HCT116 (cell line): Measurements from ENCODE around the gene CHAC1. TPM values are rescaled to one million over a fixed set of nuclear protein-coding genes. Genes with fewer than 3 reads are reported as not detected.

ENCODE experiments used
- ATAC-seq: fragments of 200-7000 bp; cut with Tn5 transposase; 2 replicates; pipeline ENCODE4 v1.9.1; 2020; ENCODE audit warnings: mild to moderate bottlenecking, moderate library complexity
- BruUV-seq: library from RNA; stranded (reverse); fragments of 400-500 nt; replicated peaks from 2 replicates; lab custom pipeline; 2021; lab: Mats Ljungman, UMichigan
- CTCF ChIA-PET: fragments of 300-600 bp; sonication (Branson Sonifier 250); formaldehyde crosslinking; loops from one replicate; lab custom pipeline; 2021; ENCODE audit warnings: antibody characterized with exemption; lab: Charles Lee
- POLR2A ChIA-PET: fragments of 300-600, 350-600 bp; sonication (Branson Sonifier 250); formaldehyde crosslinking; loops from one replicate; lab custom pipeline; 2021; ENCODE audit warnings: antibody characterized with exemption; lab: Charles Lee
- RAD21 ChIA-PET, 2 experiments: fragments of 300-600 bp; sonication (Branson Sonifier 250); formaldehyde crosslinking; loops; one replicate each; lab custom pipeline; 2023; ENCODE audit warnings: low total read pairs in 2 of 2; ENCODE audit not compliant: uncharacterized antibody in 2 of 2, unreplicated experiment in 2 of 2, low non-redundant PET in 1 of 2; lab: Charles Lee
- DNase-seq: peaks from one replicate; pipeline ENCODE4 v3.0.0-alpha.2; 2010; ENCODE audit warnings: low read depth, low spot score
- H2AFZ ChIP-seq: fragments of 200-600 bp; shearing (Covaris generic), sonication (generic); 2 replicates; pipeline ENCODE4 v1.6.1; 2017; ENCODE audit warnings: low read depth, mixed run types, mixed read lengths, antibody characterized with exemption, low read length; ENCODE audit not compliant: poor library complexity, severe bottlenecking
- H3K27ac ChIP-seq: 2 replicates; pipeline ENCODE4 v1.5.1; 2012; ENCODE audit warnings: low read depth, low read length
- H3K27me3 ChIP-seq: fragments of 200-600 bp; sonication (generic); 2 replicates; pipeline ENCODE4 v1.6.1; 2016; ENCODE audit warnings: mixed run types, low read length, mixed read lengths; ENCODE audit not compliant: insufficient read depth
- H3K36me3 ChIP-seq, 2 experiments: fragments of 200-500 bp in 1 of 2; fragments of 200-600 bp in 1 of 2; sonication (Bioruptor generic) in 1 of 2; sonication (generic) in 1 of 2; 2 replicates each; pipeline versions ENCODE4 v1.5.1 to v1.6.1; 2014 to 2016; ENCODE audit warnings: low read length in 2 of 2, inconsistent platforms in 1 of 2, mixed read lengths in 1 of 2, mixed run types in 1 of 2; ENCODE audit not compliant: insufficient read depth in 2 of 2, control insufficient read depth in 1 of 2
- H3K4me1 ChIP-seq, 2 experiments: fragments of 200-600 bp in 1 of 2; sonication (generic) in 1 of 2; 2 replicates each; pipeline versions ENCODE4 v1.5.1 to v1.6.1; 2012 to 2017; ENCODE audit warnings: low read length in 2 of 2, inconsistent platforms in 1 of 2, mild to moderate bottlenecking in 1 of 2, mixed read lengths in 1 of 2, mixed run types in 1 of 2, moderate library complexity in 1 of 2; ENCODE audit not compliant: insufficient read depth in 2 of 2, control insufficient read depth in 1 of 2
- H3K4me2 ChIP-seq: fragments of 200-600 bp; sonication (generic); 2 replicates; pipeline ENCODE4 v1.6.1; 2017; ENCODE audit warnings: mixed run types, low read length, mixed read lengths
- H3K4me3 ChIP-seq, 2 experiments: fragments of 200-600 bp in 1 of 2; sonication (generic) in 1 of 2; replicated peaks in 1 of 2; 2 replicates each; pipeline ENCODE4 v1.5.1; 2011 to 2016; ENCODE audit warnings: low read length in 2 of 2, control low read depth in 1 of 2, low read depth in 1 of 2, mild to moderate bottlenecking in 1 of 2, mixed read lengths in 1 of 2, mixed run types in 1 of 2
- H3K79me2 ChIP-seq: fragments of 200-600 bp; sonication (generic); 2 replicates; pipeline ENCODE4 v1.6.1; 2017; ENCODE audit warnings: mild to moderate bottlenecking, mixed run types, low read length, moderate library complexity, mixed read lengths; ENCODE audit not compliant: insufficient read depth
- H3K9ac ChIP-seq: fragments of 200-600 bp; sonication (generic); 2 replicates; pipeline ENCODE4 v1.6.1; 2016; ENCODE audit warnings: low read length, mixed read lengths
- H3K9me2 ChIP-seq: fragments of 200-600 bp; sonication (generic), shearing (Covaris generic); 2 replicates; pipeline ENCODE4 v1.6.1; 2017; ENCODE audit warnings: mixed run types, mild to moderate bottlenecking, moderate library complexity; ENCODE audit not compliant: insufficient read depth
- H3K9me3 ChIP-seq, 2 experiments: fragments of 200-500 bp in 1 of 2; fragments of 200-600 bp in 1 of 2; sonication (Bioruptor generic) in 1 of 2; sonication (generic) in 1 of 2; 2 replicates each; pipeline ENCODE4 v1.6.1; 2014 to 2017; ENCODE audit warnings: low read length in 2 of 2, mixed read lengths in 2 of 2, inconsistent platforms in 1 of 2, low read depth in 1 of 2, mild to moderate bottlenecking in 1 of 2, mixed run types in 1 of 2, moderate library complexity in 1 of 2; ENCODE audit not compliant: control insufficient read depth in 1 of 2, insufficient read depth in 1 of 2
- H4K20me1 ChIP-seq: fragments of 200-600 bp; sonication (generic), shearing (Covaris generic); 2 replicates; pipeline ENCODE4 v1.6.1; 2017; ENCODE audit warnings: mixed run types, mild to moderate bottlenecking, moderate library complexity; ENCODE audit not compliant: insufficient read depth
- CBX3 ChIP-seq: IDR thresholded peaks from 2 replicates; pipeline ENCODE4 v1.6.1; 2012; ENCODE audit warnings: low read depth
- EZH2phosphoT487 ChIP-seq: fragments of 200-600 bp; IDR thresholded peaks from 2 replicates; pipeline ENCODE4 v1.6.1; 2018; ENCODE audit warnings: antibody characterized with exemption, borderline replicate concordance
- MAX ChIP-seq: IDR thresholded peaks from 2 replicates; pipeline ENCODE4 v1.6.1; 2012
- POLR2A ChIP-seq: IDR thresholded peaks from 2 replicates; pipeline ENCODE4 v1.7.0; 2011; ENCODE audit warnings: borderline replicate concordance; ENCODE audit not compliant: insufficient read depth, insufficient read length; ENCODE audit errors: extremely low read depth
- POLR2AphosphoS5 ChIP-seq: IDR thresholded peaks from 2 replicates; pipeline ENCODE4 v1.6.1; 2011; ENCODE audit warnings: mild to moderate bottlenecking, low read depth, low read length, moderate library complexity
- SP1 ChIP-seq: IDR thresholded peaks from 2 replicates; pipeline ENCODE4 v1.6.1; 2012; ENCODE audit warnings: low read depth
- SRF ChIP-seq: IDR thresholded peaks from 2 replicates; pipeline ENCODE4 v1.6.1; 2012; ENCODE audit warnings: low read depth
- YY1 ChIP-seq: IDR thresholded peaks from 2 replicates; pipeline ENCODE4 v1.6.1; 2011; ENCODE audit warnings: low read length, low read depth, moderate library complexity, mild to moderate bottlenecking; ENCODE audit not compliant: insufficient replicate concordance; ENCODE audit errors: extremely low read depth
- intact Hi-C: fragments of 100-400 bp; cut with micrococcal nuclease; formaldehyde crosslinking; loops from 2 replicates; pipeline ENCODE4 v1.10.0; 2022
- total RNA-seq: library from RNA; stranded (reverse); gene quantifications from one replicate; pipeline ENCODE4 v1.2.1, GENCODE V29; 2021; ENCODE audit not compliant: unreplicated experiment
- TF ChIP-seq, protein P1 (sequence below): IDR thresholded peaks from 2 replicates; pipeline ENCODE4 v1.6.1; 2011; ENCODE audit warnings: mild to moderate bottlenecking, low read length, moderate library complexity; ENCODE audit not compliant: insufficient replicate concordance; ENCODE audit errors: extremely low read depth
- TF ChIP-seq, protein P2 (sequence below): IDR thresholded peaks from 2 replicates; pipeline ENCODE4 v1.6.1; 2012

The CHAC1 gene
- total RNA-seq, 1 experiment from 2014 or later, result 58.9 TPM

DNA sequence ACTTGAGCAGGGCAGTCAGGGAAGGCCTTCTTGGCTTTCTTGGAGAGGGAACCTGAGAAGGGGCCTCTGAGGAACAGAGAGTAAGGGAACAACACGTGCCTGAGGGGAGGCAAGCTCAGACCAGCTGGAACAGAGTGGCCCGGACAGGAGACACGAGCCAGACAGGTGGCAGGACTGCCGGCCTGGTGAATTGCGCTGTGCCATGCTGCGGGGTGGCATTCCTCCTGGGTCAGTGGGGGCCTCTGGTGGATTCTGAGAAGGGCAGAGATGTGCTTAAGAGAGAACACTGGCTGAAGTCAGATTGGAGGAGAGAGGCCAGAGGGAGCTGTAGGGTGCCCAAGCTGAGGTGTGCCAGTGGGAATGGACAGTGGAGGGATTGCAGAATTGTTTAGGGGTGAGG, 4.9 kb downstream of the CHAC1 start:
- BruUV-seq, result no TSS peak
- no peaks in the 10 kb centered on the region for H3K36me3 ChIP-seq
- POLR2A ChIA-PET, result interaction anchor here (0.6 kb wide), 1 partner anchor 12 kb away, joined by 6 read pairs; no protein-coding TSS in a partner anchor

DNA sequence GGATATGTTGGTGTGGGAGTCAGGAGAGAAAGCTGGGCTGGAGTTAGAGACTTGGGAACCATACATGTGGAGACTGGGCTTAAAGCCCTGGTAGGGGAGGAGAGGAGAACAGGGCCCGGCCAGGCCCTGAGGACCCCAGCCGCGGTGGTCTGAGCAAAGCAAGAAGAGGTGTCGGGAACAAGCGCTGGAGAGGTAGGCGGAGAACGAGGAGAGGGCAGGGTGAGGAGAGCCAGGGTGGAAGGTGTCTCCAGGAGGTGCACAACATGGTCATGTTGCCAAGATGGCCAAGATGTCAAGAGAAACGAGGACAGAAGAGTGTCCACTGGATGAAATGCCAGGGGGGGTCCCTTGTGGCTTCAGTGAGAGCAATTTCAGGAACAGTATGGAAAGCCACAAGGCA, 5.5 kb downstream of the CHAC1 start:
- Histone ChIP-seq H3K4me3 (no peak overlapping the region), H3K79me2 (no peaks in the 10 kb centered on the region), H3K36me3 (no peaks in the 10 kb centered on the region), H3K9me3 (no peaks in the 10 kb centered on the region), H3K27ac (no peak overlapping the region), H2AFZ (no peak overlapping the region), H3K4me1 (peaks cover 14 to 17% of the 10 kb centered on the region in 2 experiments), H3K9ac (no peak overlapping the region), H4K20me1 (no peaks in the 10 kb centered on the region), H3K27me3 (no peaks in the 10 kb centered on the region), H3K4me2 (no peak overlapping the region), H3K9me2 (no peaks in the 10 kb centered on the region)
- no peak for ATAC-seq
- RAD21 ChIA-PET, result no interaction called here
- DNase-seq, result no peak
- TF ChIP-seq SP1 (no peak), YY1 (no peak), CBX3 (no peak), SRF (no peak), POLR2AphosphoS5 (no peak), EZH2phosphoT487 (no peak), MAX (no peak)
- TF ChIP-seq, protein P1, sequence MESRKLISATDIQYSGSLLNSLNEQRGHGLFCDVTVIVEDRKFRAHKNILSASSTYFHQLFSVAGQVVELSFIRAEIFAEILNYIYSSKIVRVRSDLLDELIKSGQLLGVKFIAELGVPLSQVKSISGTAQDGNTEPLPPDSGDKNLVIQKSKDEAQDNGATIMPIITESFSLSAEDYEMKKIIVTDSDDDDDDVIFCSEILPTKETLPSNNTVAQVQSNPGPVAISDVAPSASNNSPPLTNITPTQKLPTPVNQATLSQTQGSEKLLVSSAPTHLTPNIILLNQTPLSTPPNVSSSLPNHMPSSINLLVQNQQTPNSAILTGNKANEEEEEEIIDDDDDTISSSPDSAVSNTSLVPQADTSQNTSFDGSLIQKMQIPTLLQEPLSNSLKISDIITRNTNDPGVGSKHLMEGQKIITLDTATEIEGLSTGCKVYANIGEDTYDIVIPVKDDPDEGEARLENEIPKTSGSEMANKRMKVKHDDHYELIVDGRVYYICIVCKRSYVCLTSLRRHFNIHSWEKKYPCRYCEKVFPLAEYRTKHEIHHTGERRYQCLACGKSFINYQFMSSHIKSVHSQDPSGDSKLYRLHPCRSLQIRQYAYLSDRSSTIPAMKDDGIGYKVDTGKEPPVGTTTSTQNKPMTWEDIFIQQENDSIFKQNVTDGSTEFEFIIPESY, result no peak
- TF ChIP-seq, protein P2, sequence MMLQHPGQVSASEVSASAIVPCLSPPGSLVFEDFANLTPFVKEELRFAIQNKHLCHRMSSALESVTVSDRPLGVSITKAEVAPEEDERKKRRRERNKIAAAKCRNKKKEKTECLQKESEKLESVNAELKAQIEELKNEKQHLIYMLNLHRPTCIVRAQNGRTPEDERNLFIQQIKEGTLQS, result no peak
- CTCF ChIA-PET, result interaction anchor here (1.0 kb wide), 1 partner anchor 28 kb away, joined by 5 read pairs; no protein-coding TSS in a partner anchor
- intact Hi-C loops, result no loop called here
- POLR2A ChIA-PET, result interaction anchor here (0.6 to 0.8 kb wide), 2 partner anchors 12 to 17 kb away, joined by 3 to 6 read pairs; no protein-coding TSS in a partner anchor
- BruUV-seq, result no TSS peak

More for the DNA sequence above, 4.9 kb downstream of the CHAC1 start:
- TF ChIP-seq POLR2A (peak; percentile 12), YY1 (no peak)
- H3K9me2 ChIP-seq, result no peaks in the 10 kb centered on the region
- H3K4me2 ChIP-seq, result no peak overlapping the region
- no peaks in the 10 kb centered on the region for H3K27me3 ChIP-seq
- H3K9ac ChIP-seq, result no peak overlapping the region
- H4K20me1 ChIP-seq, result no peaks in the 10 kb centered on the region
- ATAC-seq (no peak), DNase-seq (no peak)
- H3K9me3 ChIP-seq, result no peaks in the 10 kb centered on the region
- peaks cover 14 to 21% of the 10 kb centered on the region in 2 experiments for H3K4me1 ChIP-seq
- H3K27ac ChIP-seq, result no peak overlapping the region; the same call in 1 of the 2 replicates
- no peak overlapping the region for H2AFZ ChIP-seq
- ChIA-PET RAD21 (no interaction called here), CTCF (interaction anchor here (1.0 kb wide), 1 partner anchor 27 kb away, joined by 5 read pairs; no protein-coding TSS in a partner anchor)
- H3K79me2 ChIP-seq, result no peaks in the 10 kb centered on the region
- H3K4me3 ChIP-seq, result no peak overlapping the region
- intact Hi-C loops, result no loop called here
